IMR-90 (cell line): ENCODE results near the gene LAMA4. TPM values are rescaled to one million over a fixed set of nuclear protein-coding genes. Genes with fewer than 3 reads are reported as not detected.

Experiments
- ATAC-seq: fragments of 200-7000 bp; cut with Tn5 transposase; 2 replicates; pipeline ENCODE4 v1.9.1; 2020; ENCODE audit warnings: low read depth, mild to moderate bottlenecking, moderate library complexity
- BruUV-seq: library from RNA; stranded (reverse); fragments of 400-500 nt; replicated peaks from 2 replicates; lab custom pipeline; 2021; lab: Mats Ljungman, UMichigan
- CTCF ChIA-PET: fragments of 300-600 bp; formaldehyde crosslinking; extraction: SDS; loops from one replicate; lab custom pipeline; 2021; ENCODE audit warnings: antibody characterized with exemption; lab: Yijun Ruan, JAX
- POLR2A ChIA-PET: fragments of 300-600 bp; sonication (Branson Sonifier 250); formaldehyde crosslinking; loops from one replicate; lab custom pipeline; 2022; ENCODE audit warnings: antibody characterized with exemption; ENCODE audit not compliant: unreplicated experiment; lab: Charles Lee
- DNase-seq: peaks from one replicate; pipeline ENCODE4 v3.0.0; 2013
- H2AFZ ChIP-seq: replicated peaks from 2 replicates; pipeline ENCODE3; 2013; ENCODE audit warnings: low read length, mild to moderate bottlenecking; ENCODE audit not compliant: poor library complexity
- H2AK5ac ChIP-seq: 2 replicates; pipeline ENCODE4 v1.6.1; 2013; ENCODE audit warnings: low read depth, low read length, inconsistent platforms
- H2AK9ac ChIP-seq: replicated peaks from 2 replicates; pipeline ENCODE3; 2013; ENCODE audit warnings: mild to moderate bottlenecking, low read depth, low read length, moderate library complexity; ENCODE audit not compliant: poor library complexity
- H2BK120ac ChIP-seq: 2 replicates; pipeline ENCODE4 v1.6.1; 2013; ENCODE audit warnings: low read depth, low read length, inconsistent platforms
- H2BK15ac ChIP-seq: 3 replicates; pipeline ENCODE4 v1.6.1; 2013; ENCODE audit warnings: low read depth, low read length, inconsistent platforms
- H2BK20ac ChIP-seq: 2 replicates; pipeline ENCODE4 v1.6.1; 2013; ENCODE audit warnings: low read depth, mild to moderate bottlenecking, inconsistent platforms, low read length, moderate library complexity
- H2BK5ac ChIP-seq: 2 replicates; pipeline ENCODE4 v1.6.1; 2013; ENCODE audit warnings: mild to moderate bottlenecking, low read depth, low read length, inconsistent platforms; ENCODE audit not compliant: poor library complexity, severe bottlenecking
- H3K14ac ChIP-seq: replicated peaks from 2 replicates; pipeline ENCODE4 v1.6.1; 2013; ENCODE audit warnings: low read depth, low read length, inconsistent platforms
- H3K18ac ChIP-seq: 2 replicates; pipeline ENCODE4 v1.6.1; 2013; ENCODE audit warnings: low read depth, low read length, control low read depth
- H3K23ac ChIP-seq: 2 replicates; pipeline ENCODE4 v1.6.1; 2013; ENCODE audit warnings: low read depth, low read length, inconsistent platforms
- H3K27ac ChIP-seq: 2 replicates; pipeline ENCODE4 v1.5.1; 2013; ENCODE audit warnings: mild to moderate bottlenecking, control low read depth, low read length; ENCODE audit not compliant: insufficient read depth
- H3K27me3 ChIP-seq: 2 replicates; pipeline ENCODE4 v1.6.1; 2013; ENCODE audit warnings: low read length; ENCODE audit not compliant: control insufficient read depth, insufficient read depth
- H3K36me3 ChIP-seq: 2 replicates; pipeline ENCODE4 v1.6.1; 2013; ENCODE audit warnings: low read length, mixed read lengths; ENCODE audit not compliant: control insufficient read depth, insufficient read depth
- H3K4ac ChIP-seq: 2 replicates; pipeline ENCODE4 v1.6.1; 2013; ENCODE audit warnings: low read depth, low read length, inconsistent platforms
- H3K4me1 ChIP-seq: 2 replicates; pipeline ENCODE4 v1.6.1; 2013; ENCODE audit warnings: low read length, mixed read lengths; ENCODE audit not compliant: control insufficient read depth, insufficient read depth
- H3K4me2 ChIP-seq: 2 replicates; pipeline ENCODE4 v1.6.1; 2013; ENCODE audit warnings: low read depth, mild to moderate bottlenecking, control low read depth, low read length, moderate library complexity
- H3K4me3 ChIP-seq: 2 replicates; pipeline ENCODE4 v1.5.1; 2013; ENCODE audit warnings: low read depth, mild to moderate bottlenecking, control low read depth, low read length, moderate library complexity; ENCODE audit not compliant: insufficient read depth
- H3K56ac ChIP-seq: 2 replicates; pipeline ENCODE4 v1.6.1; 2013; ENCODE audit warnings: low read length, inconsistent platforms; ENCODE audit not compliant: insufficient read depth; ENCODE audit errors: extremely low read depth
- H3K79me1 ChIP-seq, 2 experiments: 2 replicates each; pipeline ENCODE4 v1.6.1; 2013; ENCODE audit warnings: low read length in 2 of 2, inconsistent platforms in 1 of 2, low read depth in 1 of 2
- H3K9ac ChIP-seq: 2 replicates; pipeline ENCODE4 v1.6.1; 2013; ENCODE audit warnings: low read depth, low read length, control low read depth
- H3K9me1 ChIP-seq: 2 replicates; pipeline ENCODE4 v1.6.1; 2013; ENCODE audit warnings: low read length, inconsistent platforms; ENCODE audit not compliant: insufficient read depth
- H3K9me3 ChIP-seq: 2 replicates; pipeline ENCODE4 v1.6.1; 2013; ENCODE audit warnings: low read length; ENCODE audit not compliant: control insufficient read depth, insufficient read depth
- H4K20me1 ChIP-seq: 2 replicates; pipeline ENCODE4 v1.6.1; 2013; ENCODE audit warnings: low read length, inconsistent platforms; ENCODE audit not compliant: insufficient read depth
- H4K5ac ChIP-seq: 2 replicates; pipeline ENCODE4 v1.6.1; 2013; ENCODE audit warnings: mild to moderate bottlenecking, low read depth, low read length, control low read depth
- H4K8ac ChIP-seq, 2 experiments: 2 replicates each; pipeline ENCODE4 v1.6.1; 2013; ENCODE audit warnings: low read depth in 2 of 2, low read length in 2 of 2, control low read depth in 1 of 2, inconsistent platforms in 1 of 2
- H4K91ac ChIP-seq: 2 replicates; pipeline ENCODE4 v1.6.1; 2013; ENCODE audit warnings: low read depth, low read length, inconsistent platforms; ENCODE audit not compliant: insufficient read depth
- BHLHE40 ChIP-seq: fragments of 150-350 bp; IDR thresholded peaks from 2 replicates; pipeline ENCODE4 v1.6.1; 2016; ENCODE audit warnings: mild to moderate bottlenecking, low read depth, low read length
- CEBPB ChIP-seq: IDR thresholded peaks from 2 replicates; pipeline ENCODE4 v1.6.1; 2012; ENCODE audit warnings: low read depth, low read length, improper control_type of control experiment
- CHD1 ChIP-seq: IDR thresholded peaks from 2 replicates; pipeline ENCODE4 v1.6.1; 2012; ENCODE audit warnings: low read depth, low read length, improper control_type of control experiment
- FOS ChIP-seq: fragments of 150-350 bp; IDR thresholded peaks from 2 replicates; pipeline ENCODE4 v1.6.1; 2016; ENCODE audit warnings: low read depth, low read length
- MAFK ChIP-seq: IDR thresholded peaks from 2 replicates; pipeline ENCODE4 v1.6.1; 2012; ENCODE audit warnings: low read depth, low read length, improper control_type of control experiment
- MAZ ChIP-seq: IDR thresholded peaks from 2 replicates; pipeline ENCODE4 v1.6.1; 2012; ENCODE audit warnings: low read depth, mild to moderate bottlenecking, low read length, improper control_type of control experiment, moderate library complexity, borderline replicate concordance
- MXI1 ChIP-seq: IDR thresholded peaks from 2 replicates; pipeline ENCODE4 v1.6.1; 2012; ENCODE audit warnings: low read depth, mild to moderate bottlenecking, low read length, moderate library complexity, borderline replicate concordance
- NFE2L2 ChIP-seq: fragments of 150-350 bp; IDR thresholded peaks from 2 replicates; pipeline ENCODE4 v1.6.1; 2016; ENCODE audit warnings: low read depth, mild to moderate bottlenecking, low read length
- POLR2A ChIP-seq: IDR thresholded peaks from 2 replicates; pipeline ENCODE4 v1.6.1; 2012; ENCODE audit warnings: mild to moderate bottlenecking, low read depth, low read length
- RAD21 ChIP-seq: IDR thresholded peaks from 2 replicates; pipeline ENCODE4 v1.6.1; 2012; ENCODE audit warnings: low read length, improper control_type of control experiment
- RCOR1 ChIP-seq: IDR thresholded peaks from 2 replicates; pipeline ENCODE4 v1.6.1; 2012; ENCODE audit warnings: mild to moderate bottlenecking, low read length, improper control_type of control experiment; ENCODE audit not compliant: insufficient replicate concordance
- RFX5 ChIP-seq: IDR thresholded peaks from 2 replicates; pipeline ENCODE4 v1.8.0; 2012; ENCODE audit warnings: low read depth, mild to moderate bottlenecking, low read length, moderate library complexity
- SMC3 ChIP-seq: fragments of 150-350 bp; IDR thresholded peaks from 2 replicates; pipeline ENCODE4 v1.6.1; 2016; ENCODE audit warnings: low read depth, mild to moderate bottlenecking, antibody characterized with exemption, low read length, moderate library complexity
- USF2 ChIP-seq: fragments of 150-350 bp; IDR thresholded peaks from 2 replicates; pipeline ENCODE4 v1.6.1; 2017; ENCODE audit warnings: mild to moderate bottlenecking, antibody characterized with exemption, low read length, low read depth
- WGBS, 2 experiments: methylation state at CpG; one replicate each; pipeline versions ENCODE4 v1.1.5 to v1.1.7; 2013; ENCODE audit warnings: missing lambda C conversion rate in 2 of 2; ENCODE audit not compliant: insufficient read length in 1 of 2; ENCODE audit errors: extremely low coverage in 2 of 2; 5-methylcytosine and 5-hydroxymethylcytosine counted together
- dilution Hi-C: fragments of 300-500 bp; cut with HindIII; formaldehyde crosslinking; loops from one replicate; pipeline ENCODE4 v1.14.3; 2018; ENCODE audit warnings: low sequenced_read_pairs; ENCODE audit not compliant: unreplicated experiment
- in situ Hi-C: fragments of 300-500 bp; cut with MboI; formaldehyde crosslinking; loops from 3 replicates; pipeline ENCODE4 v1.14.3; 2019; ENCODE audit warnings: low sequenced_read_pairs, inconsistent platforms, mixed read lengths
- intact Hi-C: fragments of 100-400 bp; cut with micrococcal nuclease; formaldehyde crosslinking; loops from 2 replicates; pipeline ENCODE4 v1.10.0; 2022
- polyA plus RNA-seq, 3 experiments: library from polyadenylated mRNA; depleted of rRNA; stranded (reverse); fragments of >200 nt; gene quantifications; 2 replicates each; pipeline ENCODE4 v1.2.3, GENCODE V29; 2012; ENCODE audit warnings: low replicate concordance in 1 of 3
- total RNA-seq: library from RNA; depleted of rRNA; stranded (reverse); fragments of >200 nt; gene quantifications from 2 replicates; pipeline ENCODE4 v1.2.3, GENCODE V29; 2012
- TF ChIP-seq, protein P1 (sequence below): fragments of 150-350 bp; IDR thresholded peaks from 2 replicates; pipeline ENCODE4 v1.6.1; 2016; ENCODE audit warnings: low read depth, mild to moderate bottlenecking, low read length, moderate library complexity, borderline replicate concordance
- TF ChIP-seq, protein P2 (sequence below): conservative IDR thresholded peaks from 2 replicates; pipeline ENCODE4 v1.5.1; 2012; ENCODE audit warnings: mild to moderate bottlenecking, low read depth, low read length, improper control_type of control experiment

Gene LAMA4
- total and polyA plus RNA-seq, 2 of the 4 experiments (the other 2 are of a cell fraction): 33.9 to 35.8 TPM

DNA sequence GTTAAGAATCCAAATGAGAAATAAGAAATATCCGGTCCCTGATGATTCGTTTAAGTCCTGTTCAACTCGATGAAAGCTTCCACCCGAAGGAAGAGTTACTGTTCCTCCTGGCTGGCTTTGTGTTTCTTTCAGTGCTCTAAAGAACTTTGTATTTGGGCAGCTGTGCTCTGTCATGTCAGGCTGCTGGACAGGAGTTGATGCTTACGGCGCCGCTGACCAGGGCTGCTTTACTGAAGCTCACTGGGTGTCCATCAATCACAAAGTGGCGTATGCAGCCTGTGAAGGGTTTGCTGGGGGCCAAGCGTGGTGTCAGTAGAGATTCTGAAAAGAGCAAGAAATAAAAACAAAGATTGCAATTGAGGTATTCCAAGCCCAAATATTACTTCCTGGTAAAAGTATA, 145.1 kb downstream of the LAMA4 start:
- Histone ChIP-seq H3K18ac (no peak overlapping the region), H4K20me1 (no peaks in the 10 kb centered on the region), H3K4ac (no peak overlapping the region), H3K9me1 (peaks cover 6% of the 10 kb centered on the region; the same call in 1 of the 2 replicates), H3K14ac (no peak overlapping the region), H2AK5ac (no peak overlapping the region), H3K27me3 (no peaks in the 10 kb centered on the region), H2BK15ac (no peak overlapping the region), H3K9ac (no peak overlapping the region), H3K4me1 (peaks cover 2% of the 10 kb centered on the region; the same call in 1 of the 2 replicates), H3K23ac (no peak overlapping the region), H4K8ac (no peak overlapping the region), H2BK5ac (no peak overlapping the region), H4K5ac (no peak overlapping the region), H3K56ac (no peak overlapping the region), H2AK9ac (no peak overlapping the region), H3K4me2 (no peak overlapping the region), H2BK120ac (no peak overlapping the region), H3K27ac (no peak overlapping the region), H3K9me3 (no peaks in the 10 kb centered on the region), H3K79me1 (no peaks in the 10 kb centered on the region), H3K4me3 (no peak overlapping the region), H2BK20ac (no peak overlapping the region), H3K36me3 (peaks cover 43% of the 10 kb centered on the region), H2AFZ (no peak overlapping the region), H4K91ac (no peak overlapping the region)
- ChIA-PET CTCF (interaction anchor here (0.8 kb wide), 1 partner anchor 13 kb away, joined by 3 read pairs; no protein-coding TSS in a partner anchor), POLR2A (interaction anchor here (0.6 kb wide), 1 partner anchor 31 kb away, joined by 3 read pairs; no protein-coding TSS in a partner anchor)
- in situ Hi-C loops (no loop called here), dilution Hi-C loops (no loop called here), intact Hi-C loops (no loop called here)
- no peak for ATAC-seq
- DNase-seq: no peak
- no peak for TF ChIP-seq POLR2A
- no peak for TF ChIP-seq CEBPB
- TF ChIP-seq USF2: no peak
- TF ChIP-seq FOS: no peak
- TF ChIP-seq RFX5: no peak
- TF ChIP-seq, protein P1, sequence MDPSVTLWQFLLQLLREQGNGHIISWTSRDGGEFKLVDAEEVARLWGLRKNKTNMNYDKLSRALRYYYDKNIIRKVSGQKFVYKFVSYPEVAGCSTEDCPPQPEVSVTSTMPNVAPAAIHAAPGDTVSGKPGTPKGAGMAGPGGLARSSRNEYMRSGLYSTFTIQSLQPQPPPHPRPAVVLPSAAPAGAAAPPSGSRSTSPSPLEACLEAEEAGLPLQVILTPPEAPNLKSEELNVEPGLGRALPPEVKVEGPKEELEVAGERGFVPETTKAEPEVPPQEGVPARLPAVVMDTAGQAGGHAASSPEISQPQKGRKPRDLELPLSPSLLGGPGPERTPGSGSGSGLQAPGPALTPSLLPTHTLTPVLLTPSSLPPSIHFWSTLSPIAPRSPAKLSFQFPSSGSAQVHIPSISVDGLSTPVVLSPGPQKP: no peak
- no peak for TF ChIP-seq MAFK
- TF ChIP-seq RAD21: no peak
- TF ChIP-seq MAZ: no peak
- TF ChIP-seq, protein P2, sequence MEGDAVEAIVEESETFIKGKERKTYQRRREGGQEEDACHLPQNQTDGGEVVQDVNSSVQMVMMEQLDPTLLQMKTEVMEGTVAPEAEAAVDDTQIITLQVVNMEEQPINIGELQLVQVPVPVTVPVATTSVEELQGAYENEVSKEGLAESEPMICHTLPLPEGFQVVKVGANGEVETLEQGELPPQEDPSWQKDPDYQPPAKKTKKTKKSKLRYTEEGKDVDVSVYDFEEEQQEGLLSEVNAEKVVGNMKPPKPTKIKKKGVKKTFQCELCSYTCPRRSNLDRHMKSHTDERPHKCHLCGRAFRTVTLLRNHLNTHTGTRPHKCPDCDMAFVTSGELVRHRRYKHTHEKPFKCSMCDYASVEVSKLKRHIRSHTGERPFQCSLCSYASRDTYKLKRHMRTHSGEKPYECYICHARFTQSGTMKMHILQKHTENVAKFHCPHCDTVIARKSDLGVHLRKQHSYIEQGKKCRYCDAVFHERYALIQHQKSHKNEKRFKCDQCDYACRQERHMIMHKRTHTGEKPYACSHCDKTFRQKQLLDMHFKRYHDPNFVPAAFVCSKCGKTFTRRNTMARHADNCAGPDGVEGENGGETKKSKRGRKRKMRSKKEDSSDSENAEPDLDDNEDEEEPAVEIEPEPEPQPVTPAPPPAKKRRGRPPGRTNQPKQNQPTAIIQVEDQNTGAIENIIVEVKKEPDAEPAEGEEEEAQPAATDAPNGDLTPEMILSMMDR: no peak
- TF ChIP-seq MXI1: no peak
- TF ChIP-seq CHD1: no peak
- TF ChIP-seq RCOR1: no peak
- no peak for TF ChIP-seq BHLHE40
- TF ChIP-seq NFE2L2: no peak
- TF ChIP-seq SMC3: no peak
- 19% methylated on average over 7 of the region's 9 CpGs; no CpG with 5 or more reads in 1 of the 2 experiments for WGBS, 2 experiments
- TSS peak; percentile 86 for BruUV-seq
